DOHH2 (cell line): Measurements from ENCODE around the gene DAP.

Experiments
- H3F3A ChIP-seq: fragments of 200-600 bp; sonication (generic), shearing (Covaris generic); 2 replicates; pipeline ENCODE4 v1.6.0; 2016; ENCODE audit warnings: antibody characterized with exemption, mild to moderate bottlenecking; ENCODE audit not compliant: control insufficient read depth, insufficient read depth
- H3K27ac ChIP-seq: fragments of 200-600 bp; sonication (generic); 2 replicates; pipeline ENCODE4 v1.5.1; 2014; ENCODE audit warnings: low read depth, mild to moderate bottlenecking, low read length, moderate library complexity
- H3K27me3 ChIP-seq: fragments of 200-600 bp; sonication (generic); 2 replicates; pipeline ENCODE4 v1.6.1; 2014; ENCODE audit warnings: mild to moderate bottlenecking, low read length, mixed read lengths; ENCODE audit not compliant: control insufficient read depth
- H3K36me3 ChIP-seq: fragments of 200-600 bp; sonication (generic); 2 replicates; pipeline ENCODE4 v1.6.1; 2014; ENCODE audit warnings: mild to moderate bottlenecking, low read length, moderate library complexity, mixed read lengths; ENCODE audit not compliant: control insufficient read depth
- H3K4me1 ChIP-seq: fragments of 200-600 bp; sonication (generic); 2 replicates; pipeline ENCODE4 v1.6.1; 2014; ENCODE audit warnings: mild to moderate bottlenecking, low read length, mixed read lengths; ENCODE audit not compliant: control insufficient read depth
- H3K4me2 ChIP-seq: fragments of 200-600 bp; sonication (generic); 2 replicates; pipeline ENCODE4 v1.6.0; 2014; ENCODE audit warnings: mild to moderate bottlenecking, low read length, moderate library complexity
- H3K4me3 ChIP-seq: fragments of 200-600 bp; sonication (generic); 2 replicates; pipeline ENCODE4 v1.5.1; 2014; ENCODE audit warnings: mild to moderate bottlenecking, low read length, mixed read lengths
- H3K79me2 ChIP-seq: fragments of 200-600 bp; sonication (generic); 2 replicates; pipeline ENCODE4 v1.6.1; 2014; ENCODE audit warnings: mild to moderate bottlenecking, low read length, mixed read lengths; ENCODE audit not compliant: control insufficient read depth
- H3K9me2 ChIP-seq: fragments of 200-600 bp; sonication (generic); replicated peaks from 2 replicates; pipeline ENCODE4 v1.6.1; 2014; ENCODE audit warnings: mild to moderate bottlenecking, low read length, mixed read lengths; ENCODE audit not compliant: control insufficient read depth
- H3K9me3 ChIP-seq: fragments of 200-600 bp; sonication (generic); 2 replicates; pipeline ENCODE4 v1.6.1; 2014; ENCODE audit warnings: antibody characterized with exemption, low read length, mixed read lengths; ENCODE audit not compliant: control insufficient read depth, insufficient read depth
- H4K20me1 ChIP-seq: fragments of 200-600 bp; sonication (generic); 2 replicates; pipeline ENCODE4 v1.6.0; 2014; ENCODE audit warnings: low read depth, mild to moderate bottlenecking, antibody characterized with exemption, low read length, moderate library complexity; ENCODE audit not compliant: control insufficient read depth, insufficient read depth
- CTCF ChIP-seq: fragments of 200-600 bp; sonication (generic); IDR thresholded peaks from one replicate; pipeline ENCODE4 v1.5.1; 2014; ENCODE audit warnings: antibody characterized with exemption, mild to moderate bottlenecking, low read depth, low read length; ENCODE audit not compliant: poor library complexity, severe bottlenecking
- EZH2phosphoT487 ChIP-seq: fragments of 200-600 bp; sonication (generic); IDR thresholded peaks from 2 replicates; pipeline ENCODE4 v1.6.1; 2017; ENCODE audit warnings: borderline replicate concordance, mild to moderate bottlenecking, antibody characterized with exemption, low read length, moderate library complexity, mixed read lengths

The DAP gene

GRCh38 chr5:10655161-10655971 is 105.7 kb downstream of the DAP start:
- H3K4me2 ChIP-seq: no peak overlapping the region
- H3K27ac ChIP-seq: no peak overlapping the region

GRCh38 chr5:10654566-10654965 is 106.5 kb downstream of the DAP start:
- Histone ChIP-seq H3K79me2 (no peaks in the 10 kb centered on the region), H3K27me3 (no peaks in the 10 kb centered on the region), H3K4me1 (no peaks in the 10 kb centered on the region), H3K9me3 (no peaks in the 10 kb centered on the region), H3F3A (no peaks in the 10 kb centered on the region), H3K36me3 (no peaks in the 10 kb centered on the region), H4K20me1 (no peaks in the 10 kb centered on the region), H3K4me2 (no peak overlapping the region), H3K9me2 (no peaks in the 10 kb centered on the region), H3K27ac (no peak overlapping the region), H3K4me3 (no peak overlapping the region)
- TF ChIP-seq EZH2phosphoT487 (no peak), CTCF (no peak)

More at GRCh38 chr5:10655161-10655971, 105.7 kb downstream of the DAP start:
- H3K36me3 ChIP-seq: no peaks in the 10 kb centered on the region
- no peaks in the 10 kb centered on the region for H3F3A ChIP-seq
- no peaks in the 10 kb centered on the region for H3K79me2 ChIP-seq
- no peaks in the 10 kb centered on the region for H3K4me1 ChIP-seq
- TF ChIP-seq CTCF (no peak), EZH2phosphoT487 (no peak)
- H4K20me1 ChIP-seq: no peaks in the 10 kb centered on the region
- H3K9me3 ChIP-seq: no peaks in the 10 kb centered on the region
- H3K9me2 ChIP-seq: no peaks in the 10 kb centered on the region
- H3K27me3 ChIP-seq: no peaks in the 10 kb centered on the region
- no peak overlapping the region for H3K4me3 ChIP-seq

- H3K9me3 ChIP-seq: no peaks in the 10 kb centered on the region
- H3K27ac ChIP-seq: no peak overlapping the region
- no peaks in the 10 kb centered on the region for H3K36me3 ChIP-seq
- no peaks in the 10 kb centered on the region for H3F3A ChIP-seq
- no peaks in the 10 kb centered on the region for H4K20me1 ChIP-seq
- no peaks in the 10 kb centered on the region for H3K27me3 ChIP-seq
- H3K4me3 ChIP-seq: no peak overlapping the region
- H3K79me2 ChIP-seq: no peaks in the 10 kb centered on the region
- no peak overlapping the region for H3K4me2 ChIP-seq
- H3K9me2 ChIP-seq: no peaks in the 10 kb centered on the region
- TF ChIP-seq CTCF (no peak), EZH2phosphoT487 (no peak)
- H3K4me1 ChIP-seq: no peaks in the 10 kb centered on the region
Measured at GRCh38 chr5:10653751-10654400, 107.2 kb downstream of the DAP start.
